HEK293 (cell line): ENCODE measurements around the gene ZNF423.

Source experiments
- GLI4 ChIP-seq: fragments of 450-650 bp; formaldehyde crosslinking; IDR thresholded peaks from 2 replicates; pipeline ENCODE4 v1.5.1; 2016; ENCODE audit warnings: missing biosample characterization, missing genetic modification characterization
- REST ChIP-seq: fragments of 450-650 bp; formaldehyde crosslinking; IDR thresholded peaks from 2 replicates; pipeline ENCODE4 v1.5.1; 2016; ENCODE audit warnings: missing biosample characterization, missing genetic modification characterization
- YY1 ChIP-seq: fragments of 450-650 bp; formaldehyde crosslinking; IDR thresholded peaks from 2 replicates; pipeline ENCODE4 v1.5.1; 2018; ENCODE audit warnings: missing biosample characterization, missing genetic modification characterization
- ZNF169 ChIP-seq: fragments of 450-650 bp; formaldehyde crosslinking; IDR thresholded peaks from 2 replicates; pipeline ENCODE4 v1.5.1; 2016; ENCODE audit warnings: missing biosample characterization, missing genetic modification characterization
- ZNF404 ChIP-seq: fragments of 450-650 bp; formaldehyde crosslinking; IDR thresholded peaks from 2 replicates; pipeline ENCODE4 v1.5.1; 2017; ENCODE audit warnings: missing biosample characterization, missing genetic modification characterization
- ZNF558 ChIP-seq: fragments of 450-650 bp; formaldehyde crosslinking; IDR thresholded peaks from 2 replicates; pipeline ENCODE4 v1.5.1; 2016; ENCODE audit warnings: missing biosample characterization, missing genetic modification characterization
- ZNF580 ChIP-seq: fragments of 450-650 bp; formaldehyde crosslinking; IDR thresholded peaks from 2 replicates; pipeline ENCODE4 v1.5.1; 2016; ENCODE audit warnings: missing biosample characterization, missing genetic modification characterization
- ZNF645 ChIP-seq: fragments of 450-650 bp; formaldehyde crosslinking; IDR thresholded peaks from 2 replicates; pipeline ENCODE4; 2016; ENCODE audit warnings: missing biosample characterization, missing genetic modification characterization
- ZNF830 ChIP-seq: fragments of 450-650 bp; IDR thresholded peaks from 2 replicates; pipeline ENCODE4 v1.5.0; 2018; ENCODE audit warnings: missing biosample characterization, missing genetic modification characterization, low read depth, mild to moderate bottlenecking, moderate library complexity
- TF ChIP-seq, protein P1 (sequence below): fragments of 450-650 bp; formaldehyde crosslinking; IDR thresholded peaks from 2 replicates; pipeline ENCODE4 v1.5.1; 2016; ENCODE audit warnings: missing biosample characterization, missing genetic modification characterization

GRCh38 chr16:49855822-49856671 lies at the start of gene ZNF423:
- TF ChIP-seq ZNF830 (tag by site-specific recombination) (no peak), YY1 (tag by site-specific recombination) (no peak), ZNF169 (tag by site-specific recombination) (no peak), REST (tag by site-specific recombination) (no peak), GLI4 (no peak), ZNF645 (tag by site-specific recombination) (no peak), ZNF580 (tag by site-specific recombination) (no peak), ZNF558 (tag by site-specific recombination) (no peak), ZNF404 (tag by site-specific recombination) (no peak)
- TF ChIP-seq, protein P1, sequence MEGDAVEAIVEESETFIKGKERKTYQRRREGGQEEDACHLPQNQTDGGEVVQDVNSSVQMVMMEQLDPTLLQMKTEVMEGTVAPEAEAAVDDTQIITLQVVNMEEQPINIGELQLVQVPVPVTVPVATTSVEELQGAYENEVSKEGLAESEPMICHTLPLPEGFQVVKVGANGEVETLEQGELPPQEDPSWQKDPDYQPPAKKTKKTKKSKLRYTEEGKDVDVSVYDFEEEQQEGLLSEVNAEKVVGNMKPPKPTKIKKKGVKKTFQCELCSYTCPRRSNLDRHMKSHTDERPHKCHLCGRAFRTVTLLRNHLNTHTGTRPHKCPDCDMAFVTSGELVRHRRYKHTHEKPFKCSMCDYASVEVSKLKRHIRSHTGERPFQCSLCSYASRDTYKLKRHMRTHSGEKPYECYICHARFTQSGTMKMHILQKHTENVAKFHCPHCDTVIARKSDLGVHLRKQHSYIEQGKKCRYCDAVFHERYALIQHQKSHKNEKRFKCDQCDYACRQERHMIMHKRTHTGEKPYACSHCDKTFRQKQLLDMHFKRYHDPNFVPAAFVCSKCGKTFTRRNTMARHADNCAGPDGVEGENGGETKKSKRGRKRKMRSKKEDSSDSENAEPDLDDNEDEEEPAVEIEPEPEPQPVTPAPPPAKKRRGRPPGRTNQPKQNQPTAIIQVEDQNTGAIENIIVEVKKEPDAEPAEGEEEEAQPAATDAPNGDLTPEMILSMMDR (tag by site-specific recombination), result no peak
